ENCODE measurements around the gene CCRL2.

- TF ChIP-seq EZH2 (IDR thresholded peaks at IDR 0.05): no peak
- TF ChIP-seq CTCF (IDR thresholded peaks at IDR 0.05): no peak
Measured at GRCh38 chr3:46413951-46414350, 6.9 kb downstream of the CCRL2 start.

Measured in neural progenitor cell (in vitro differentiated cells).